Activated B cell treated with CpG ODN at 0.5 μM for 24 hours (primary cell): ENCODE results near the gene CYP17A1. TPM values are rescaled to one million over a fixed set of nuclear protein-coding genes. Genes with fewer than 3 reads are reported as not detected.

ENCODE experiments used
- ATAC-seq: fragments of 200-7000 bp; cut with Tn5 transposase; one replicate; pipeline ENCODE4 v1.10.0; 2021; ENCODE audit warnings: low read depth, mild to moderate bottlenecking, moderate library complexity
- CTCF ChIA-PET: fragments of 350-600 bp; sonication (Branson Sonifier 250); formaldehyde crosslinking; loops from one replicate; lab custom pipeline; 2021; ENCODE audit warnings: antibody characterized with exemption; lab: Charles Lee
- POLR2A ChIA-PET: fragments of 350-600 bp; sonication (Branson Sonifier 250); formaldehyde crosslinking; loops from one replicate; lab custom pipeline; 2021; ENCODE audit warnings: antibody characterized with exemption; lab: Charles Lee
- DNase-seq: peaks from one replicate; pipeline ENCODE4 v3.0.0; 2022
- H3K27ac Mint-ChIP-seq: one replicate; pipeline ENCODE4 v1.8.0; 2020; ENCODE audit warnings: mixed read lengths
- H3K27me3 Mint-ChIP-seq: one replicate; pipeline ENCODE4 v1.8.0; 2021; ENCODE audit warnings: mixed read lengths
- H3K36me3 Mint-ChIP-seq: one replicate; pipeline ENCODE4 v1.8.0; 2021; ENCODE audit warnings: low read depth, mixed read lengths
- H3K4me1 Mint-ChIP-seq: one replicate; pipeline ENCODE4 v1.8.0; 2021; ENCODE audit warnings: mixed read lengths
- H3K4me3 Mint-ChIP-seq: one replicate; pipeline ENCODE4 v1.8.0; 2020; ENCODE audit warnings: mild to moderate bottlenecking, mixed read lengths
- H3K9me3 Mint-ChIP-seq: one replicate; pipeline ENCODE4 v1.8.0; 2020; ENCODE audit warnings: mixed read lengths
- intact Hi-C: fragments of 100-400 bp; cut with micrococcal nuclease; formaldehyde crosslinking; loops from one replicate; pipeline ENCODE4 v1.15.1; 2024
- total RNA-seq: library from RNA; stranded (reverse); gene quantifications from 2 replicates; pipeline ENCODE4 v1.2.3, GENCODE V29; 2022
- TF ChIP-seq, protein P1 (sequence below): fragments of 200-600 bp; IDR thresholded peaks from one replicate; pipeline ENCODE4 v1.8.0; 2022; ENCODE audit warnings: antibody characterized with exemption, mild to moderate bottlenecking

The CYP17A1 gene
- total RNA-seq, 1 donor from 2014 or later, result not detected

DNA sequence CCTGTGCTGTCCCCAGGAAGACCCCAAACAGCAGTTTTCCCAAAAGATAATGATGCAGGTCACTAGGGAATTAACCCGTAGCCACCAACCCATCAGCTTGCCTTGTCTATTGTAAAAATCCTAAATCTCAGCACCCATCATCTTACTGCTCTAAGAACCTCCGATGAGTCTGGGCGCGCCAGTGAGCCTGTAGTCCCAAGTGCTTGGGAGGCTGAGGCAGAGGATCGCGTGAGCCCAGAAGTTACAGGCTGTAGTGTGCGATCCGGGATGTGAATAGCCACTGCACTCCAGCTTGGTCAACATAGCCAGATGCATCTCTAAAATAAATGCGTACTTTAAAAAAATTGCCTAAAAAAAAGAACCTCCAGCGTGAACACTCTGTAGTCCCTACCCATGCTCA is 33.0 kb upstream of the CYP17A1 start:
- ChIA-PET POLR2A (no interaction called here), CTCF (interaction anchor here (1.0 kb wide), 1 partner anchor 48 kb away, joined by 3 read pairs; the partner anchor contains the start of gene CNNM2)
- H3K4me3 Mint-ChIP-seq, result peak overlapping the region; percentile 68
- H3K36me3 Mint-ChIP-seq, result peaks cover 4% of the 10 kb centered on the region
- ATAC-seq (no peak), DNase-seq (no peak)
- TF ChIP-seq, protein P1, sequence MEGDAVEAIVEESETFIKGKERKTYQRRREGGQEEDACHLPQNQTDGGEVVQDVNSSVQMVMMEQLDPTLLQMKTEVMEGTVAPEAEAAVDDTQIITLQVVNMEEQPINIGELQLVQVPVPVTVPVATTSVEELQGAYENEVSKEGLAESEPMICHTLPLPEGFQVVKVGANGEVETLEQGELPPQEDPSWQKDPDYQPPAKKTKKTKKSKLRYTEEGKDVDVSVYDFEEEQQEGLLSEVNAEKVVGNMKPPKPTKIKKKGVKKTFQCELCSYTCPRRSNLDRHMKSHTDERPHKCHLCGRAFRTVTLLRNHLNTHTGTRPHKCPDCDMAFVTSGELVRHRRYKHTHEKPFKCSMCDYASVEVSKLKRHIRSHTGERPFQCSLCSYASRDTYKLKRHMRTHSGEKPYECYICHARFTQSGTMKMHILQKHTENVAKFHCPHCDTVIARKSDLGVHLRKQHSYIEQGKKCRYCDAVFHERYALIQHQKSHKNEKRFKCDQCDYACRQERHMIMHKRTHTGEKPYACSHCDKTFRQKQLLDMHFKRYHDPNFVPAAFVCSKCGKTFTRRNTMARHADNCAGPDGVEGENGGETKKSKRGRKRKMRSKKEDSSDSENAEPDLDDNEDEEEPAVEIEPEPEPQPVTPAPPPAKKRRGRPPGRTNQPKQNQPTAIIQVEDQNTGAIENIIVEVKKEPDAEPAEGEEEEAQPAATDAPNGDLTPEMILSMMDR, result no peak
- peaks cover 26% of the 10 kb centered on the region for H3K27me3 Mint-ChIP-seq
- no peaks in the 10 kb centered on the region for H3K9me3 Mint-ChIP-seq
- H3K4me1 Mint-ChIP-seq, result peaks cover 16% of the 10 kb centered on the region
- no peak overlapping the region for H3K27ac Mint-ChIP-seq
- intact Hi-C loops, result no loop called here

DNA sequence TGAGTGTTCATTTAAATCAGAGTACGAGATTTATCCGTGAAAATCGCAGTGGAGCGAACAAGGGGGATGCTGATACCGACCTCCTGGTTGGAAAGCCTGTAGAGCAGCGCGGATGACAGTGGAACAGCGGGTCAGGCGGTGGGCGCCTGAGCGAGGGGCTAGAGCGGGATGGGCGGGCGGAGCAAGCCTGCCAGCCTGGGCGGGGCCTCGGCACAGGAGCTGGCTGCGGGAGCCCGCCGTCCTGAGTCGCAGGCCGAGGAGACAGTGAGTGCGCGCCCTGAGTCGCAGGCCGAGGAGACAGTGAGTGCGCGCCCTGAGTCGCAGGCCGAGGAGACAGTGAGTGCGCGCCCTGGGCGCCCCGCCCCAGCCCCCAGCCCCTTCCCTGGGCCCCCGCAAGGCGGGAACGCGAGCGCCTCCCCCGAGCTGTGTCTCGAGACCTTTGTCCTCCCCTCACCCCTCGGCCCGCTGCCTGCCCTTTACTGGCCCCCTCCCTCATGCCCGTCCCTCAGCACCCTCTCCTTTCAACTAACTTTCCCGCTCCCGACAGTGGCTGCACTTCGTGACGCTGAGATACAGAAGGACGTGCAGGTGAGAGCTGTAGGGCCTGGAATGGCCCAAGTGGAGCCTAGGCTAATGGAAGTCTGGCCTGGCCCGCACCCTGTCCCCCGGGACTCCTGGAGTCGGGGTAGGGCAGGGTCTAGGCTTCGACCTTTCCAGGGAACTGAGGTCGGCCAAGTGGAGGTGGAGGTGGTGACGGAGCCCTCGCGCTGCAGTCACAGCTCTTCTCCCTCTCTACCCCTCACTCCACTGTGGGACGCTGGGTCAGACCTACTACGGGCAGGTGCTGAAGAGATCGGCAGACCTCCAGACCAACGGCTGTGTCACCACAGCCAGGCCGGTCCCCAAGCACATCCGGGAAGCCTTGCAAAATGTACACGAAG is 32.3 kb upstream of the CYP17A1 start, which contains the start of gene AS3MT:
Gene AS3MT, plus strand, starts transcription at position 213 of the 941 bp plus-strand sequence. Its CDS starts 123 bp downstream, at position 336.
- DNase-seq (no peak), ATAC-seq (peak; percentile 66)
- Mint-ChIP-seq H3K4me1 (peaks cover 16% of the 10 kb centered on the region), H3K4me3 (peak within 1 kb of the TSS; percentile 68), H3K27ac (no peak within 1 kb of the TSS), H3K9me3 (no peaks in the 10 kb centered on the region), H3K36me3 (peaks cover 6% of the 10 kb centered on the region), H3K27me3 (peaks cover 26% of the 10 kb centered on the region)
- TF ChIP-seq, protein P1, result no peak
- intact Hi-C loops, result no loop called here
- CTCF ChIA-PET, result interaction anchor here (1.0 to 1.2 kb wide), 2 partner anchors 34 to 48 kb away, joined by 3 read pairs; partner anchors contain the start of gene CNNM2
- POLR2A ChIA-PET, result no interaction called here

DNA sequence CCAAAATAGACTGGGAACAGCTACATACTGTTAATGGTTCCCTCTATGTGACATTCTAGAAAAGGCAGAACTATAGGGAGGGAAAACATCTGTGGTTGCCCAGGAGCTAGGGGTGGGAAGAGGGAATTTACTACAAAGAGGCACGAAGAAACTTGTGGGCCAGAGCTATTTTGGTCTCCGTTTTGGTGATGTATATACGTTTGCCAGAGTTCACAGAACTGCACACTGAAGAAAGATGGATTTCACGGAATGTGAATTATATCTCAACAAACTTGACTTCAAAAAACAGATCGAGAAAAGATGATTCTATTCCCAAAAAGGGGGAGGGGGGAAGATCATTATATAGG is 31.7 kb upstream of the CYP17A1 start:
- H3K27me3 Mint-ChIP-seq, result peaks cover 22% of the 10 kb centered on the region
- no peak overlapping the region for H3K27ac Mint-ChIP-seq
- ChIA-PET POLR2A (no interaction called here), CTCF (interaction anchor here (1.2 kb wide), 1 partner anchor 34 kb away, joined by 3 read pairs; no protein-coding TSS in a partner anchor)
- H3K9me3 Mint-ChIP-seq, result no peaks in the 10 kb centered on the region
- no peak for DNase-seq
- intact Hi-C loops, result no loop called here
- peaks cover 16% of the 10 kb centered on the region for H3K4me1 Mint-ChIP-seq
- H3K4me3 Mint-ChIP-seq, result peak overlapping the region; percentile 64
- TF ChIP-seq, protein P1, result no peak
- peaks cover 8% of the 10 kb centered on the region for H3K36me3 Mint-ChIP-seq
- ATAC-seq, result no peak

DNA sequence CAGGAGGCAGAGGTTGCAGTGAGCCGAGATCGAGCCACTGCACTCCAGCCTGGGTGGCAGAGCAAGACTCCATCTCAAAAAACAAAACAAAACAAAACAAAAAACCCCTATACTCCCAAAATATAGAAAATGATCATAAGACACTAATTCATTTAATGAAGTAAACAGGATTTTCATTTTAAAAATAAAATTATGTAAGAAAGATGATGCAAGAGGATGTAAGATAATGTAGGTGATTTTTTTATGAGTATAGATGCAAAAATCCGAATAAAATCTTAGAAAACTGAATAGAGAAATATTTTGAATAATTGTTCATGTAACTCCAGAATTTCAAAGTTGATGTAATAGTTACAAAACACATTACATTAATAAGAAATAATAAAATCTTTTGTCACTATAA is 28.4 kb upstream of the CYP17A1 start:
- intact Hi-C loops, result no loop called here

DNA sequence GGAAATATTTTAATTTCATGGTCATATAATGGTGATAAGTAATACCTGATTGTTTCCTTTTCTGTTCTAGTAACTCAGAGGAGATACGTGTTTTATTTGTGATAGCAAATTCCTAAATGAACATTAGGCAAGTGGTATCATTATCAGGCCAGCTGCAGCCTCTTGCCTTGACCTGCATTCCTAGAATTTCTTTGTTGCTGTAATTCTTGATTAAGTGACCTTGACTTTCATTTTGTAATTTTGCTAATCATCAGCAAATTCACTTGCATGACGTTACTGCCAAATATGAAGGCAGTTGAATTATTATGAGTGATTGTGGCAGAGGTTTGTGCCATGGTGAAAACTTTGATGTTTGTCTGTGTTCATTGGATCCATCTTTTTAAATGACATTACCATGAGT is 26.4 kb upstream of the CYP17A1 start:
- Mint-ChIP-seq H3K4me1 (no peaks in the 10 kb centered on the region), H3K27me3 (no peaks in the 10 kb centered on the region), H3K4me3 (no peak overlapping the region), H3K36me3 (peaks cover 40% of the 10 kb centered on the region), H3K9me3 (no peaks in the 10 kb centered on the region), H3K27ac (no peak overlapping the region)
- POLR2A ChIA-PET, result no interaction called here
- no peak for ATAC-seq
- DNase-seq, result no peak
- CTCF ChIA-PET, result no interaction called here
- TF ChIP-seq, protein P1, result no peak
- intact Hi-C loops, result no loop called here

More for the DNA sequence above, 28.4 kb upstream of the CYP17A1 start:
- no peak for DNase-seq
- Mint-ChIP-seq H3K27me3 (peaks cover 17% of the 10 kb centered on the region), H3K4me1 (peaks cover 16% of the 10 kb centered on the region), H3K9me3 (no peaks in the 10 kb centered on the region), H3K36me3 (peaks cover 30% of the 10 kb centered on the region), H3K27ac (no peak overlapping the region), H3K4me3 (no peak overlapping the region)
- TF ChIP-seq, protein P1, result no peak
- POLR2A ChIA-PET, result no interaction called here
- no peak for ATAC-seq
- CTCF ChIA-PET, result no interaction called here
